OCI-LY3 (cell line): ENCODE results near the gene PVALB.

Source experiments
- H2AFZ ChIP-seq: fragments of 200-600, 300-600 bp; shearing (Covaris generic); 2 replicates; pipeline ENCODE4 v1.6.0; 2014; ENCODE audit warnings: antibody characterized with exemption, low read depth, low read length
- H3K27ac ChIP-seq: fragments of 200-600, 300-600 bp; sonication (generic); 2 replicates; pipeline ENCODE4 v1.5.1; 2014; ENCODE audit warnings: mild to moderate bottlenecking, low read length, moderate library complexity, mixed read lengths
- H3K27me3 ChIP-seq: fragments of 200-600, 300-600 bp; sonication (generic); 2 replicates; pipeline ENCODE4 v1.6.1; 2014; ENCODE audit warnings: low read depth, low read length, mixed read lengths
- H3K36me3 ChIP-seq: fragments of 200-600, 300-600 bp; sonication (generic); replicated peaks from 2 replicates; pipeline ENCODE3; 2014; ENCODE audit warnings: low read depth, low read length, mixed read lengths
- H3K4me1 ChIP-seq: fragments of 300-600, 200-600 bp; sonication (generic); 2 replicates; pipeline ENCODE4 v1.6.1; 2014; ENCODE audit warnings: low read length, mixed read lengths
- H3K4me2 ChIP-seq: fragments of 200-600, 300-600 bp; sonication (generic); 2 replicates; pipeline ENCODE4 v1.6.1; 2014; ENCODE audit warnings: low read length, mixed read lengths
- H3K4me3 ChIP-seq: fragments of 300-600, 200-600 bp; sonication (generic); 2 replicates; pipeline ENCODE4 v1.5.1; 2014; ENCODE audit warnings: antibody characterized with exemption, mild to moderate bottlenecking, low read length, moderate library complexity
- H3K79me2 ChIP-seq: fragments of 300-600, 200-600 bp; shearing (Covaris generic); 2 replicates; pipeline ENCODE4 v1.6.1; 2014; ENCODE audit warnings: mild to moderate bottlenecking, low read length, mixed read lengths
- H3K9ac ChIP-seq: fragments of 300-600, 200-600 bp; shearing (Covaris generic); 2 replicates; pipeline ENCODE4 v1.6.0; 2014; ENCODE audit warnings: mild to moderate bottlenecking, low read length, moderate library complexity
- H3K9me3 ChIP-seq: fragments of 200-600, 300-600 bp; shearing (Covaris generic); 2 replicates; pipeline ENCODE4 v1.6.1; 2014; ENCODE audit warnings: low read length, mixed read lengths; ENCODE audit not compliant: insufficient read depth
- H4K20me1 ChIP-seq: fragments of 200-600, 300-600 bp; sonication (generic); 2 replicates; pipeline ENCODE4 v1.6.1; 2016; ENCODE audit warnings: low read length, mixed read lengths; ENCODE audit not compliant: insufficient read depth
- EZH2phosphoT487 ChIP-seq: fragments of 200-600 bp; shearing (Covaris generic); IDR thresholded peaks from 2 replicates; pipeline ENCODE4 v1.6.1; 2018; ENCODE audit warnings: antibody characterized with exemption, mixed run types, low read depth
- TF ChIP-seq, protein P1 (sequence below): fragments of 200-600, 300-600 bp; sonication (generic); IDR thresholded peaks from 2 replicates; pipeline ENCODE4 v1.5.1; 2014; ENCODE audit warnings: antibody characterized with exemption, low read length, low read depth

Gene PVALB

DNA sequence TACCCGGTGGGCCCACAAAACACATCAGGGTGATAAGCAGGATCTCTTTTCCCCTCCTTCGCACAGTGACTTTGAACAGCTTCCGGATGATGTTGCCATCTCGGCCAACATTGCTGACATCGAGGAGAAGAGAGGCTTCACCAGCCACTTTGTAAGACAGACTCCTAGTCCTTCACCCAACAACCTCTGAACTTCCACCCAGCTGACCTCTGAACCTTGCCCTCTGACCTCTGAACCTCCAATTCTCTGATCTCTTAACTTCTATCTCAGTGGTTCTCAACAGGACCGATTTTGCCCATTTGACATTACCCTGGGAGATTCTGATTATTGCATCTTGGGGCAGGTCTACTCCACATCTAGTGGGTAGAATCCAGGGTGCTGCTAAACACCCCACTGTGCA is 47.1 kb upstream of the PVALB start:
- Histone ChIP-seq H2AFZ (no peak overlapping the region), H4K20me1 (no peaks in the 10 kb centered on the region), H3K9me3 (no peaks in the 10 kb centered on the region), H3K4me1 (peaks cover 87% of the 10 kb centered on the region), H3K4me2 (no peak overlapping the region), H3K27ac (peak overlapping the region; percentile 92), H3K9ac (peak overlapping the region; percentile 51; the same call in 1 of the 2 replicates), H3K27me3 (no peaks in the 10 kb centered on the region), H3K4me3 (no peak overlapping the region), H3K36me3 (peaks cover 8% of the 10 kb centered on the region), H3K79me2 (0 out of 2 replicates have a peak, but pooled peaks cover 2% of the 10 kb centered on the region)
- TF ChIP-seq EZH2phosphoT487 = no peak
- TF ChIP-seq, protein P1, sequence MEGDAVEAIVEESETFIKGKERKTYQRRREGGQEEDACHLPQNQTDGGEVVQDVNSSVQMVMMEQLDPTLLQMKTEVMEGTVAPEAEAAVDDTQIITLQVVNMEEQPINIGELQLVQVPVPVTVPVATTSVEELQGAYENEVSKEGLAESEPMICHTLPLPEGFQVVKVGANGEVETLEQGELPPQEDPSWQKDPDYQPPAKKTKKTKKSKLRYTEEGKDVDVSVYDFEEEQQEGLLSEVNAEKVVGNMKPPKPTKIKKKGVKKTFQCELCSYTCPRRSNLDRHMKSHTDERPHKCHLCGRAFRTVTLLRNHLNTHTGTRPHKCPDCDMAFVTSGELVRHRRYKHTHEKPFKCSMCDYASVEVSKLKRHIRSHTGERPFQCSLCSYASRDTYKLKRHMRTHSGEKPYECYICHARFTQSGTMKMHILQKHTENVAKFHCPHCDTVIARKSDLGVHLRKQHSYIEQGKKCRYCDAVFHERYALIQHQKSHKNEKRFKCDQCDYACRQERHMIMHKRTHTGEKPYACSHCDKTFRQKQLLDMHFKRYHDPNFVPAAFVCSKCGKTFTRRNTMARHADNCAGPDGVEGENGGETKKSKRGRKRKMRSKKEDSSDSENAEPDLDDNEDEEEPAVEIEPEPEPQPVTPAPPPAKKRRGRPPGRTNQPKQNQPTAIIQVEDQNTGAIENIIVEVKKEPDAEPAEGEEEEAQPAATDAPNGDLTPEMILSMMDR = no peak

DNA sequence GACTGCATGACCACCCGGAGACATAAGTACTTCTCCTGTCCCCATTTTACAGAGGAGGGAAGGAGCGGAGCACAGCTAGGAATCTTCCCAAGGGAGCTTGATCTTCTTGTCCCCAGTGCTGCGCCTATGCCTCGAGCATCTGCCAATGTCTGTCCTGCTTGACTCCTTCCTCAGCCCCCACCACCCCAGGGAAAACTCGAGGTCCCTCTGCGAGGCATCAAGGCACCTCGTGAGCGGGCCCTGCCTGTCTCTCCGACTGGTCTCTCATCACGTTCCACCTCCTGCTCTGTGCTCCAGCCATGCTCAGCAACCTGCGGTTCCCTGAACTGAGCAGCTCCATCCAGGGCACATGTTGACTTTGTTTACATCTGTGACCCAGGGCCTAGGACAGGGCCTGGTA is 46.4 kb upstream of the PVALB start:
- peak overlapping the region; percentile 57; the same call in 1 of the 2 replicates for H3K4me3 ChIP-seq
- no peak for TF ChIP-seq EZH2phosphoT487
- TF ChIP-seq, protein P1 = no peak
- peak overlapping the region; percentile 86; the same call in 1 of the 2 replicates for H3K9ac ChIP-seq
- H3K79me2 ChIP-seq = no peaks in the 10 kb centered on the region
- H2AFZ ChIP-seq = no peak overlapping the region
- no peaks in the 10 kb centered on the region for H3K27me3 ChIP-seq
- no peaks in the 10 kb centered on the region for H4K20me1 ChIP-seq
- H3K4me2 ChIP-seq = peak overlapping the region; percentile 81
- H3K9me3 ChIP-seq = no peaks in the 10 kb centered on the region
- H3K27ac ChIP-seq = peak overlapping the region; percentile 92
- H3K4me1 ChIP-seq = peaks cover 89% of the 10 kb centered on the region
- H3K36me3 ChIP-seq = peaks cover 8% of the 10 kb centered on the region

DNA sequence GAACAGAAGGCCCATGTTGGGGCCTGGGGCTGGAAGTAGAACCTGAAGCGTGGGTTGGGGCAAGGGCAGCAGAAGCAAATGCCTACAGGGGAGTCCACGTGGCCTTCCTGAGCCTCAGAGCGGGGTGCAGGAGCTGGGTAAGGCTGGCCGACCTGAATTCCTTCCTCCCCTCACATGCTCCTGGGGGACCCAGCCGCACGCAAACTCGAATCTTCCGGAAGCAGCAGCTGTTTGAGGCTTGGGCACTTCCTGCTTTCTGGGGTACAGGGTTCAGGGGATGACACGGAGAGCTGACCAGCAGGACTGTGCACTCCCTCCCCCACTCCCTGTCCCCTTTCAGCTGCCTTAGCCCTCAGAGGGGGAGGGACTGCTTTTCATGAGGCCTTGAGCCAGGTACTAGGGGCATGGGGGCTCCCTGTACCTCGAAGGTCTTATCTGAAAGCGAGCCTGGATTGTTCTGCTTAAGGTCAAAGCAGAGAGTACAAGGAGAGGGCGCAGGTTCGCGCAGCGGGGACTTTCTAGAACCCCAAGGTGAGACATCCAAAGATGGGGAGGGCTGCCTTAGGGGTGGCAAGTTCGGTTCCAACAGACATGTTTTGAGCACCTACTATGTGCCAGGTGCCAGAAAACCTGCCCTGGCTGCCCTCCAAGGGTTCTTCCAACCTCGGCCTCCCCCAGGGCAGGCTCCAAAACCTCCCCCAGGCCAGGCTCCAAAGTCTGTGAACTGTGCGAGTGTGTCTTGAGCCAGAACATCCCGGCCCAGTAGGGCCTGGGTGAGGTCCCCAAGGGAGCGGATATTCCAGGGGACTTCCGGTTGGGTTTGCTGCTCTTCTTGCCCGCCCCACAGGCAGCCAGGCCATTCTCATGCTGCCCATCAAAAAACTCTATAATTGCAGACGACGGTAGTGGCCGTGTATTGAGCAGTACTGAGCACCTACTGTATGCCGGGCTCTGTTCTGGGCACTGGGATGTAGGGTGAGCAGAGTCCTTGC is 45.7 kb upstream of the PVALB start:
- H3K27me3 ChIP-seq = no peaks in the 10 kb centered on the region
- H4K20me1 ChIP-seq = no peaks in the 10 kb centered on the region
- TF ChIP-seq, protein P1 = no peak
- TF ChIP-seq EZH2phosphoT487 = no peak
- peaks cover 8% of the 10 kb centered on the region for H3K36me3 ChIP-seq
- peaks cover 93% of the 10 kb centered on the region for H3K4me1 ChIP-seq
- H3K27ac ChIP-seq = peak overlapping the region; percentile 92
- H3K4me2 ChIP-seq = peak overlapping the region; percentile 81
- peak overlapping the region; percentile 86 for H3K9ac ChIP-seq
- H3K9me3 ChIP-seq = no peaks in the 10 kb centered on the region
- peak overlapping the region; percentile 1; the same call in 1 of the 2 replicates for H2AFZ ChIP-seq
- H3K79me2 ChIP-seq = no peaks in the 10 kb centered on the region
- peak overlapping the region; percentile 57 for H3K4me3 ChIP-seq
